ENCODE data around the gene FNDC11.
A peak's percentile ranks its signal among the peaks of the same experiment; 100 is the strongest.

The FNDC11 gene

DNA sequence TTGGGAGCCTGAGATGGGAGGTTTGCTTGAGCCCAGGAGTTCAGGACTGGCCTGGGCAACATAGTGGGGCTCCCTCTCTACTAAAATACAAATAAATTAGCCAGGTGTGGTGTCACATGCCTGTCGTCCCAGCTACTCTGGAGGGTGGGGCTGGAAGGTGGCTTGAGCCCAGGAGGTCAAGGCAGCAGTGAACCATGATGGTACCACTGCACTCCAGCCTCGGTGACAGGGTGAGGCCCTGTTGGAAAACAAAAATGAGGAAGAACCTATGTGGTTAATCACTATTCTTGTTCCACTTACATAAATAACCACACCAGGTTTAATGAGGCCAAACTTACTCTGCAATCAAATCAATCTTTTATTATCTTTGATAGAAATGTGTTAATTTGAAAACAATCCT is 28.0 kb upstream of the FNDC11 start:
- no peak for DNase-seq (ENCODE audit: low spot score)

DNA sequence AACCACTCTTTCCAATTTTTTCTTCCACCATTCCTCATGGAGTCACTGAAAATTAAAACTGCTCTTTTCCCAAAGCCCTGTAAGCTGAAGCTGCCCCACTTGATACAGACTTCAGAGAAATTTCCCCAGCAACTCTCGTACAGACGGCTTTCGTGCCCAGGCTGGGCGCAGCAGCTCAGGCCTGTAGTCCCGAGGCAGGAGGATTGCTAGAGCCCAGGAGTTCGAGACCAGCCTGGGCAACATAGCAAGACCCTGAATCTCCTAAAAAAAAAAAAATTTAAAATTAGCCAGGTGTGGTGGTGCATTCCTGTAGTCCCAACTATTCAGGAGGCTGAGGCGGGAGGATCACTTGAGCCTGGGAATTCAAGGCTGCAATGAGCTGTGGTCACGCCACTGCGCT is 26.8 kb upstream of the FNDC11 start:
- no peak for DNase-seq (ENCODE audit: low spot score)

DNA sequence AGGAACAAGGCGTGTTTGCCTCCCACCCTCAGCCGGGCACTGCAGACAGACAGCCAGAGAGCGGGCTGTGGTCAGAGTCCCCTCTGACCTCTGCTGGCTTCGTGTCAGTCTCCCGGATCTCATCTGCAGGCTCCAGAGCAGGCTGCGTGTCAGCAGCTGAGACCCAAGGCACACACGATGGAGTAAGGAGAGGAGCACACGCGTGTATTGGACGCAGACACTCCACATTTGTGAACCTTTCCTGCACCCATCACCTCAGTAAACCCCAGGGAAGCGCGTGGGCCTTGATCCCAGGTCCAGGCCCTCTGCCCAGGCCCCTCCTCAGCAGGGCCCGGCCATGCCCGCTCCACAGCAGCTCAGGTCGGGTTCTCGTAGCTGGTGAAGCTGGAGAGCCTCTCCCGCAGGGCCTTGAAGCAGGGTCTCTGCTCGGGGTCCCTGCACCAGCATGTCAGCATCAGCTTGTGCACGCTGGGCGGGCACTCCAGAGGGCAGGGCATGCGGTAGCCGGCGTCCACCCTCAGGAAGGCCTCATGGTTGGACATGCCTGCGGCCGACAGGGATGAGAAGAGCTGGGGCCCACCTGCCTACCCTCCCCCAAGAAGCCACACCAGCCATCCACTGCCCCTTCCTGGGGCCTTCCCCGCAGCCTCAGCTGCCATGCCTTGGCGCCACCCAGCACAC is 24.6 kb upstream of the FNDC11 start:
- DNase-seq (ENCODE audit: low spot score) = no peak

DNA sequence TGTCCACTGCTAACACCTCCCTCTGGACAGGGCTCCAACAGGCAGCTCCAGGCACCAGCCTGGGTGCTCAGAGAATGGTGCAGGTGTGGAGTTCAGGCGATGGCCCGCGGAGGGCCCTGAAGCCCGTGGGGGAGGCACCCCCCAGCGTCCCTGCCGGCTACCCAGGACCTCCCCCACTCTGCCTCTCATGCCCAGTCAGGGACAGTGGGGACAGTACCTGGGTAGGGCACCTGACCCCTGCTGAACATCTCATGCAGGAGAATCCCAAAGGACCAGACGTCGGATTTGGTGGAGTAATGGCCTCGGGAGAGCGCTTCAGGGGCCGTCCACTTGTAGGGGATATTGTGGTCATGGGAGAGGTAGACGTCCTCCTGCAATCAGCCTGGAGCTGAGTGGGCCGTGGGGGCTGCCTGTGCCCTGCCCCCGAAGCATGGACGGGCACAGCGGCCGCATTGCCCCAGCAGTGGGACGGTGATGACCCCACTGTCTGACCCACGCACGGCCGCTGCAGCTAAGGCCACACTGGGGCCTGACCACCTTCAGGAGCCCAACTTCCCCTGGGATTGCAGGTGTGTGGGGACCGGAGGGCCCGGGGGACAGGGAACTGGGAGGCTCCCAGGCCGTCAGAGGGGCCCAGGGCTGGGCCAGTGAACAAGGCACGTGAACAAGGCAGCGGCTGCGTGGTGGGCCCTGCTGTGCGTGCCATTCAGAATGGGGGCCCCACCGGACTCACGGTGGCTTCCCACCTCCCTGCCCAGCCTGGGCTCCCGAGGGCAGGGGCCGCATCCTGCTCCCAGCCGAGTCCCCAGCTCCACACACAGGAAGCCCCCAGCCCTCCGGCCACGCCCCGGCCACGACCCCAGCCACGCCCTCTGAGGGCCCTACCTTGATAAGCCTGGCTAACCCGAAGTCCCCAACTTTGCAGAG is 23.8 kb upstream of the FNDC11 start:
- DNase-seq (ENCODE audit: low spot score) = no peak

DNA sequence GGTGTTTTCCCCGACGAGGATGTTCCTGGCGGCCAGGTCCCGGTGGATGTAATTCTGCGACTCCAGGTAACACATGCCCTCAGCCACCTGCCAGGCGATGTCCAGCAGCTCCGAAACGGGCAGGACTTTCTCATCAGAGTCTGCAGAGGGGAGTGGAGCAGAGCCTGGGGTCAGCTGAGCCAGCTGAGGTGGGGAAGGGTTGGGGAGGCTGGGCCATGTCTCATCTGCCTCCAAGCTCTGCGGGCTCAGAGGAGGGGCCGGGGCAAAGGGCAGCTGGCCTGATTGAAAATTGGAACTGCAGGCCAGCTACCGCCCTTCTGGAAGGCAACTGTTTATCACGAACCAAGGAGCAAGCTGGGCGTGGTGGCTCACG is 23.2 kb upstream of the FNDC11 start:
- no peak for DNase-seq (ENCODE audit: low spot score)

DNA sequence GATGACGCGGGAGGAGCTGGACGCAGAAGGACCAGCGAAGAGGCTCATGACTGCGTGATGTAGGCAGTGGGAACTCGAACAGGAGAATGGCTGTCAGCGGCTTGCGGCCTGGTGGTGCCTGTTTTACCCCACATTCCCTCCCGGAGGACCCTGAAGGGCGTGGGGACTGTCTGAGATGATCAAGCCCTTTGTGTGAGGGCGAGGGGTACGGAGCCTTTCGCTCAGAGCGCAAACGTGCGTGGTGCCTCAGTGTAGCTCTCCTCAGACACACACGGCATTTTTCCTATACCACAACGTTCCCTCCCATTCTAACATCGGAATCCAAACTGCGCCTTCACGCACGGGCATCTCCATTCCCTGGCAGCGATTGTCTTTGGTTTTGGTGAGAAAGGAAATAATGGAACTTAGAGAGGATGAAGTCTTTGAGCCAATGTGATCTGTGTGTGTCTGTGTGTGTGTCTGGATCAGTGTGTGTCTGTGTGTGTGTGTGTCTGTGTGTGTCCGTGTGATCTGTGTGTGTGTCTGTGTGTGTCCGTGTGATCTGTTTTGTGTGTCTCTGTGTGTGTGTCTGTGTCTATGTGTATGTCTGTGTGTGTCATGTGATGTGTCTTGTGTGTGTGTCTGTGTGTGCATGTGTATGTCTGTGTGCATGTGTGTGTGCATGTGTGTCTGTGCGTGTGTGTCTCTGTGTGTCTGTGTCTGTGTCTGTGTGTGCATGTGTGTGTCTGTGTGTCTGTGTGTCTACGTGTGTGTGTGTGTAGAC is 22.1 kb upstream of the FNDC11 start:
- no peak for DNase-seq (ENCODE audit: low spot score)

DNA sequence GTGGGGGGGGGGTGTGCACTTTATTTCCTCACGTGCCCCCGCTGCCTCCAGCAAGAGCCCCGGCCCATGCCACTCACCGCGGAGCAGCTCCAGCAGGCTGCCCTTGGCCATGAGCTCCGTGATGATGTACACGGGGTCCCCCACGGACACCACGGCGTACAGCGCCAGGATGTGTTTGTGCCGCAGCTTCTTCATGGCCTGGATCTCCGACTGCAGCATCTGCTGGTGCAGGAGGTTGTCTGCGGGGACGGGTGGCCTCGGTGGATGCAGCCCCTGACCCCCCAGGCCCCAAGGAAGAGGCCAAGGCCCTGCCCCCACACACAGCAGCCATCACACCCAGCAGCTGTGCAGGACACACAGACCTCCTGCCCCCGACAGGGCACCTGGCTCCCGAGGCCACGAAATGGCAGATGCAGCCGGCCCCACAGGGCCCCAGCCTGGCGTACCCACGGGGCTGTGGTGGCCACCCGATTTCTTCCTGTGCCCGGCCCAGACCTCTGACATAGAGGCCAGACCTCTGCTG is 21.4 kb upstream of the FNDC11 start:
- no peak for DNase-seq (ENCODE audit: low spot score)

DNA sequence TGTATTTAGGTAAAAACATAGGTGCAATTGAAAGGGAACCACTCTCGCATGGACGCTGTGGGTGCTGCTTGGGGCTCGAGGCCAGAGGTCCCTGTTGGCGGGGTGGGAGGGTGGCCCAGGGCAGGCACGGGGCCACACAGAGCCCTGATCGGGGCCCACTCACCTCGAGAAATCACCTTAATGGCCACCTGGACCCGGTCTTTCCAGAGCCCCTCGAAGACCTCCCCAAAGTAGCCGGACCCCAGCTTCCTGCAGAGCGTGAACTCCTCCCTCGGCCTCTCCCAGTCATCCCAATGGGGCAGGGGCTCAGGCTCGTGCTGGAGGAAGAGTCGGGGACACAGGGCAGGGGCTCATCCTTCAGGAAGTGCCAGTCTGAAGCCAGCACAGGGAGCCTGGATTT is 20.6 kb upstream of the FNDC11 start:
- no peak for DNase-seq (ENCODE audit: low spot score)

DNA sequence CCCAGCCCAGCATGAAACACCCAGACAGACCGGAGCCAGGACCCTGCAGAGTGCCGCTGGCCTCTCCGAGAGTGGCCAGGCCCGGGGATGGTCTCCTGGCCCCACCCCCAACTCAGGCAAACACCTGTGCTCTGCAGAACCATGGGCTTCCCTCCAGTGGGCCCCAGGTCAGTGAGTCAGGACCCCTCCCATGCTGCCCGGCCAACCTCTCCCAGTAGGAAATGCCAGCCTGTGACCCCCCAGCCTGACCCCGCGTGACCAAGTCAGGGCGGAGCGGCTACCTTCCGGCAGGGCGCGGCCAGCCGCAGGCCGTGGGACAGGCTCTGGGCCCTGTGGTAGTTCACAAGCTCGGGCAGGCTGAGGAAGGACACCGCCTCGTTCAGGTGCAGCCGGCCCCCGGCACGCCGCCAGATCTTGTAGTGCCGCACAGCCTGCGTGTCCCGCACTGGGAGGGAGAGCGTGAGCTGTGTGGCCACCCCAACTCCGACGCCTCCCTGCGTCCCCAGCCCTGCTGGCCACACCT is 20.0 kb upstream of the FNDC11 start:
- no peak for DNase-seq (ENCODE audit: low spot score)

DNA sequence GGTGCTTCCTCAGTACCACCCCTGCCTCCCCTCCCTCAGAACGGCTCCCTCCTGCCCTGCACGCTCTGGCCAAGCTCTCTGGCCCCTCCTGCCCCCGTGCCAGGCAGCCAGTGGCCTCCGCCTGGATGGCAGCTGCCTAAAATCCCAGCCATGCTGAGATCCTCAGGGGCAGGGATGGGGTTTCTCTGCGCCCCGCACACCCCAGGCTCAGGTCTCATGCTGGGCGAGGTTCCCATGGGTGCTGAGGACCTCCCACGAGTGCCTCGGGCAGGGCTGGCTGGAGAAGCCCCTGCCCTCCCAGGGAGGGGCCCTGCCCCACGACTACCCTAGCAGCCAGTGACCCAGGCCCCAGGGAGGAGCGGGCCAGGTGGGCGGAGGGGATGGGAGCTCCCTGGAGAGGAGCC is 19.5 kb upstream of the FNDC11 start:
- no peak for DNase-seq (ENCODE audit: low spot score)

DNA sequence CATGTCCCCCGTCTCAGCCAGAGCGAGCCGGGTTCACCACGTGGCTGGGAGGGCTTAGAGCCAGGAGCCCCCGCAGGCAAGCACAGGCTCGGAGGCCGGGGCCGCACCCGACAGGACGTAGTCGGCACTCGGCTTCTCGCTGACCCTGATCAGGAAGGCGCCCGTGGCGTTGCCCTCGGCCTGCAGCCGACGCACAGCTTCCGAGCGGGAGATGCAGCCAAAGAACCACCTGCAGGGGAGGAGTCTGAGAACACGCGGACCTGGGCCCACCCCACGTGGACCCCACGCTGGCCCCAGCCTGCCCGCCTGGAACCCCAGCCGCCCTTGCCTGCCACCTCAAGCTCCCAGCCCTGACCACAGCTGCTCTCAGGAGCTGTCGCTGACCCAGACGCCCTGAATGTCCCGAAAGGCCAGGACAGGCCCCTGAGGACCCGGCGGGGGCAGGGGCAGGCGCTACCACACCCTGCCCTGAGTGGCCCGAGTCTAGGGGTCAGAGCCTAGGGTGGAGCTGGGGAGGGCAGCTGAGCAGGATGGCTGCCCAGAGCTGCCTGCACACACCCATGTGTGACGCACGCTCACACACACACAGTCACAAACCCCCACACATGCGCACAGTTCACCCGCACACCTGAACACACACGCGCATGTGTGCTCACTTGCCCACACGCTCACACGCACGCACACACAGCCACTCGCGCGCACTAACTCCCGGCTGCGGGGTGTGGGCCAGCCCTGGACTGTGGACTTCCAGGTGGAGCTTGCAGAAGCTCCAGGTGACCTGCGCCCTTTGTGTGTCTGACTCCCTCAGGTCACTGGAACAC is 18.9 kb upstream of the FNDC11 start:
- no peak for DNase-seq (ENCODE audit: low spot score)

DNA sequence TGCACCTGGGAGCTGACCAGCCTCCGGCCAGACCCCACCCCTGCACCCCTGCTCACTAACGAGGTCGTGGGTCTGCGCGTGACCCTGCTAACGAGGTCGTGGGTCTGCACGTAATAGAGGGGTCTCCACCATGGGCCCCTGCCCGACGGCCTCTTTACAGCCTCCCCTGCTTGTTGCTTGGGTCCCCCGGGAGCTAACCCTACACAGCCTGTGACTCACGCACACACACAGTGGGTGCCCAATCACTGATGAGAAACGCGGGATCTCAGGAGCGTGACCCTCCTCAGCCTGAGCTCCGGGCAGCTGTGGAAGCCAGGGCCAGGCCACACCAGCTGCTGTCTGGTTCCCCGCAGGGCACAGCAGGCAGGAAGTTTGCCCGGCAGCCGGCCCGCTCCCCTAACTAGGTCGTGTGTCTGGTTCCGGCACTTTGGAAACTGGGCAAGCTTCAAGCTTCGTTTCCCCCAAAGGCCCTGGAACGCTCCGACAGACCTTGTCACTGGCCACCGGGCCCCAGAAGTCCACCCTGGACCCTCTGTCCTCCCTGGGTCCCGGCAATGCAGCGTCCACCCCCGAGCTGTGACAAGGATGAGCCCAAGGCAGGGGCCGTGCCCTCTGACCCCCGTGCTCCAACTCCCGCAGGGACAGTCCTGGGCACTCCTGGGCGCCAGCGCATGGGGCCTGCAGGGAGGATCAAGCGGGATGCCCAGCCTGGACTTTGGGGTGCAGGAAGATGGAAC is 17.6 kb upstream of the FNDC11 start:
- no peak for DNase-seq (ENCODE audit: low spot score)

DNA sequence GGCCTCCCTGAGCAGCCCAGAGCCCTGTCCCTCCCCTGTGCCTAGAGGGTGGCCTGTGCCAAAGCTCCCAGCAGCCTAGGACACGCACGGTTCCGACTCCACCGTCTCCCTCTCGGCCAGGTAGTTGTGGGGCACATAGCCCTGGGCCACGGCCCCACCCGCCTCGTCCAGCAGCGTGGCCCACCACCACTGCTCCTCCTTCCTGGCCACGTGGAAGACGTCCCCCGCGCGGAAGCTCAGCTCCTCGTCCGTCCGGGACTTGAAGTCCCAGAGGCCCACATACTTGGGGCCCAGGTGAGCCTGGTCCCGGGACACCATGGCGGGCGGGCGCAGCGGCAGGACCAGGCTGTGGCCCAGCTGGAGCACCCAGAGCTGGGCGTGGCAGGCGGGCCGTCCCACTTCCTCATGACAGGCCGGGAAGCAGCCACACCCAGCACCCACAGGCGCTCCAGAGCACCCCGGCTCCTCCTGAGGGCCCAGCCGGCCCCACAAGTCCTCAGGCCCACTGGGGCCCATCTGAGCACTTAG is 16.9 kb upstream of the FNDC11 start, which contains the start of gene PTK6:
Gene PTK6, minus strand, starts transcription at position 380 of the 528 bp plus-strand sequence. Its CDS starts 62 bp downstream, at position 318.
- peak; percentile 9 for DNase-seq (ENCODE audit: low spot score)

DNA sequence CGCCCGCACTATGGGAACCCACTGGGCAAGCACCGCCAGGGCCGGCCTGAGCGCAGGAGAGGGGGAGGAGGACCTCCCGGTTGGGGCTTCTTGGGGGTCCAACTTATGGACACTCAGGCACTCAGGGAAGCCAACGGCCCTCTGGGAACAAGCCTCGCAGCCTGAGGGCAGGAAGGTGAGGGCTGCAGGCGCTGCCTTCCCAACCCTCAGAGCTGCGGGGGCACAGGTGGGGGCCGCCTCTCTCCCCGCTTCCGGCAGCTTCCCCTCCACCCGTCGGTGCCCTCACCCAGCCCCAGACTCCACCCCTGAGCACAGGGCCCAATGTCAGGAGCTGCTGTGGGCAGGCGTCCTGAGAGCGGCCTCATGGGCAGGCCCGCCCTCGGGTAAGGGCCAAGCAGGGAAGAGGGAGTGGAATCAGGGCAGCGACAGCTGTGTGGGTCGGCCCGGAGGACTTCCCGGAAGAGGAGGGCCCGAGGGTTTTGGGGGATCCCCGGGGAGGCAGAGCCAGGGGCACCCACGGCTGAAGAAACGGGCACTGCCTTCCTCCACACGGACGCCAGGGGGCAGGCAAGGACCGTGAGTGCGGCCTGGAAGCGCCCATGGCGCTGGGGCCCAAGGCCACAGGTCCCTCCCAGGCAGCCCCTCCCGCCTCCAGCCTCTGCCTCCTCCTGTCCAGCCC is 16.3 kb upstream of the FNDC11 start:
- peak; percentile 79 for DNase-seq (ENCODE audit: low spot score)

DNA sequence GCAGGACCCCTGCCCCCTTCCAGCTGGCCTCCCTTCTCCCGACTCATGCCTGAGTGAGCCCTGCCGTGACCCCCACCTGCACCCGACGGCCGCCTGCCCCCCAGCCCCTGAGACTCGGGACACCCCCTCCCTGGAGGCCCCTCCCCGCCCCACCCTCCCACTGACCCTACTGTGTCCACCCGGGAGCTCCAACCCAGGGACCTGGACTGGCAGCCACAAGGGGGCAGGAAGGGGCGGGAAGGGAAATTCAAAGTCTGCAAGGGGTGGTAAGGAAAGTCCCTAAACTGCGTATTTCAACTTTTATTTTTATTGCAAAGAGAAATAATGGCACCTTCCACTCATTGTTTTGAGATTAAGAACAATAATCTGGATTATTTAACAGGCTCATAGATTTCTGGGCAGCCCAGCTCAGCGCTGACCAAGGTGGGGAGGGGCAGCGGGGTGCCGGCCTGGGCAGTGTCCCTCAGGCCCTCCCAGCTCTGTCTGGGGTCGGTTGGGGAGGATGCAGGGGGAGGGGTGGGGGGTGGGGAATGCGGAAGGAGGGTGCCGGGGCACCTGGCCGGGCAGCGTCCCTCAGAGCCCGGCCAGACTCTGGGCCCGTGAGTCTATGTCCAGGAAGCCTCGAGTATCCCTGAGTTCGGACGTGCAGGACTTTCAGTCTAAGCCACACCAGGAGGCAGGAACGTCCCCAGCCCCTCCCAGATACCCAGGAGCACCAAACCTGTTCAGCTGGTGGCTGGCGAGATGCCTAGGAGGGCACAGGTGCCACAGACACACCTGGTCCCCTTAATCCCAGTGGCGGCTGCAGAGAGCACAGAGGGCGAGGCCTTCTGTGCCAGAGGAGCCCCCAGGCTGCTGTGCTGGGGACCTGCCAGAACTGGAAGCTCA is 15.5 kb upstream of the FNDC11 start:
- no peak for DNase-seq (ENCODE audit: low spot score)

DNA sequence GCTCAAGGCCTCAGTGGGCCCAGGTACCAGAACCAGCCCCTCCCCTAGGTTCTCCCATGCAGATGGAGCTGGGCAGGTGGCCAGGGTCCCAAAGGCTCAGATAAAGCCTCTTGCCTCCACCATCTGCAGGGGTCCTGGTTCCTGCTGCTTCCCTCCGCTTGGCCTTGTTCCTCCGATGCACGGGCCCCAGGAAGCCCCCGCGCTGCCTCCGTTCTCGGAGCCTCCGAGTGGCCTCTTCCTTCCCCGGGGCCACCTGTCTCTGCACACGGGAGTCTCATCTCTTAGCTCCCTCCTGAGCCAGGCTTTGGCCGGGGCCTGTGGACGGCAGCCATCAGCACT is 14.9 kb upstream of the FNDC11 start:
- no peak for DNase-seq (ENCODE audit: low spot score)

DNA sequence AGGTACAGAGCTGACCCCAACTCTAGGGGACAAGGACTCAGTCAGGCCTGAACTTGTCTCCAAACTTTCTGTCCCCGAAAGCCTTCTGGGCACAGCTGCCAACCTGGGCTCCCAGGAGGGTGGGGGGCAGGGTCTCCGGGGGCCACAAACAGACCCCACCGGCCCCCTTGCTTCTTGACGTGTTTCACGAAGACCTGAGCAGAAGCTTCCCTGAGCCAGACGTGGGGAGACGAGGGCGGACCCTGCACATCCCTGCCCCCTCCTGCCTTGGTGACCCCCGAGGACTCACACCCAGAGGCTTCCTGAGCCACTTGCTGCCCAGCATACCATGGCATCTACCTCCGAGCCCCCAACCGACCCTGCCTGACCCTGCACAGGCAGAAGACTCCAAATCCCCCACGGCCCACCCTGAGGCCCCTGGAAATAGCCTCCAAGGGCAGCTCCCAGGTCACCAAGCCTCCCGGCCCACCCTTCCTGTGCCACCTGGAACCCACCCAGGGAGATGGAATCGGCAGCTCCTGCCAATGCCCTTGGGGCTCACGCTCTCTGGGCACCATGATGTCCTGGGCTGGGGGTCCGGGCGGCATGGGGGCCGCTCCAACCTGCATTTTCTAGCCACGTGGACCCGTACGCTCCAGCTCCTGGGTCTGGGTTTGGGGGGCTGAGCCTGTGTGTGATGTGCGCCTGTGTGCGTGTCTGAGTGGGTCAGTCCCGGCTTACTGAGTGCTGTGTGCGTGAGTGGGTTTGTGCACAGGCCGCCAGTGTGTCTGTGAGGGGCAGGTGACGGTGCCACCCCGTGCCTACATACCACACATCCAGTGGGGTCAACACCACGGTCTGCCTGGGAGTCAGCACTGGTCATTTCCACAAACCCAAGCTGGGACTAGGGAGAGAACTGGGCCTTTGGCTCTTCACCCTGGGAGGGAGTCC is 14.3 kb upstream of the FNDC11 start:
- DNase-seq (ENCODE audit: low spot score) = no peak

Data from hematopoietic multipotent progenitor cell treated with erythropoietin and hydrocortisone succinate and interleukin-3 and kit ligand, for 15 days (in vitro differentiated cells).